Mesendoderm (in vitro differentiated cells): ENCODE results near the gene CDH2.
A peak's percentile ranks its signal among the peaks of the same experiment; 100 is the strongest.

Source experiments
- DNase-seq: peaks from one replicate; pipeline ENCODE4 v3.0.0; 2013
- H2AK5ac ChIP-seq: 2 replicates; pipeline ENCODE4 v1.6.1; 2013; ENCODE audit warnings: low read length, inconsistent platforms
- H2BK120ac ChIP-seq: 2 replicates; pipeline ENCODE4 v1.6.1; 2013; ENCODE audit warnings: low read depth, mild to moderate bottlenecking, low read length, moderate library complexity, mixed read lengths
- H2BK15ac ChIP-seq: replicated peaks from 2 replicates; pipeline ENCODE4 v1.6.1; 2013; ENCODE audit warnings: low read depth, mild to moderate bottlenecking, moderate library complexity
- H2BK5ac ChIP-seq: 2 replicates; pipeline ENCODE4 v1.6.1; 2013; ENCODE audit warnings: low read length, inconsistent platforms
- H3K18ac ChIP-seq: 2 replicates; pipeline ENCODE4 v1.6.1; 2013; ENCODE audit warnings: mild to moderate bottlenecking, low read length, mixed read lengths
- H3K23ac ChIP-seq: one replicate; pipeline ENCODE4 v1.6.1; 2013; ENCODE audit warnings: low read length
- H3K27ac ChIP-seq: 2 replicates; pipeline ENCODE4 v1.5.1; 2013; ENCODE audit warnings: low read depth, mild to moderate bottlenecking, inconsistent platforms, low read length, moderate library complexity
- H3K27me3 ChIP-seq: 2 replicates; pipeline ENCODE4 v1.6.1; 2013; ENCODE audit warnings: low read length, control low read depth, mild to moderate bottlenecking, inconsistent platforms; ENCODE audit not compliant: insufficient read depth, poor library complexity
- H3K36me3 ChIP-seq: 2 replicates; pipeline ENCODE4 v1.6.1; 2013; ENCODE audit warnings: low read length, inconsistent platforms; ENCODE audit not compliant: control insufficient read depth, insufficient read depth
- H3K4ac ChIP-seq: one replicate; pipeline ENCODE4 v1.6.1; 2013; ENCODE audit warnings: low read depth, mild to moderate bottlenecking, low read length, moderate library complexity
- H3K4me1 ChIP-seq: 2 replicates; pipeline ENCODE4 v1.6.1; 2013; ENCODE audit warnings: low read depth, low read length, inconsistent platforms; ENCODE audit not compliant: control insufficient read depth
- H3K4me2 ChIP-seq: 2 replicates; pipeline ENCODE4 v1.6.1; 2013; ENCODE audit warnings: low read length
- H3K4me3 ChIP-seq: 2 replicates; pipeline ENCODE4 v1.5.1; 2013; ENCODE audit warnings: mild to moderate bottlenecking, low read length
- H3K56ac ChIP-seq: one replicate; pipeline ENCODE4 v1.6.1; 2013; ENCODE audit warnings: low read length
- H3K79me1 ChIP-seq: 2 replicates; pipeline ENCODE4 v1.6.1; 2013; ENCODE audit warnings: low read length, inconsistent platforms
- H3K79me2 ChIP-seq: 2 replicates; pipeline ENCODE4 v1.6.1; 2013; ENCODE audit warnings: mild to moderate bottlenecking, low read length; ENCODE audit not compliant: control insufficient read depth, insufficient read depth
- H3K9ac ChIP-seq: 2 replicates; pipeline ENCODE4 v1.6.1; 2013; ENCODE audit warnings: low read length, inconsistent platforms
- H4K5ac ChIP-seq: one replicate; pipeline ENCODE4 v1.6.1; 2013; ENCODE audit warnings: low read length
- H4K8ac ChIP-seq: one replicate; pipeline ENCODE4 v1.6.1; 2013; ENCODE audit warnings: low read depth, mild to moderate bottlenecking, control low read depth, low read length, moderate library complexity
- WGBS: extraction: QIAGEN DNeasy Blood & Tissue Kit; methylation state at CpG from one replicate; pipeline ENCODE4 v1.1.7; 2013; ENCODE audit warnings: low lambda C conversion rate, missing lambda C conversion rate; ENCODE audit not compliant: insufficient coverage; ENCODE audit errors: extremely low coverage; 5-methylcytosine and 5-hydroxymethylcytosine counted together

The CDH2 gene

DNA sequence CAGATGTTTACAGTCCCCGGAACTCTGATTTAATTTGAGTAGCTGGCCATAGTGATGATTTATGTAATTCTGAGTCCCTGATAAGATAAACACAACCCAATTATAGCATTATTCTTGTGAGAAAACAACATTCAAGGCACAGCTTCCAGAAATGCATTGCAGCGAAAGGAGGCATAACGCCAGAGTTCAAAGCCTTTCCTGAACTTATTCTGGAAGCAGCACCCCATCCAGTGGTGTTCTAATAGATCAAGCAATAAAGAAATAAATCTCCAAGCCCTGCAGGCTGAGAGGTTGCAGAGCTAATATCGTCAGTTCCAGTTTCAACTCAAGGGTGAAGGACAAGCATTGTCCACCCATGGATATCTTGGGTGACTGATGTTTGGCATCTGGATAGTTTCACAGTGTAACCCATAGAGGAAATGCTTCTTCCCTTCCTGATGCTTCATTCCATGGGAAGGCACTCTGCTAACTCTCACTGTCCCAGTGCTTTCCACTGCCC, 18.8 kb downstream of the CDH2 start:
- no peak overlapping the region for H3K4me3 ChIP-seq
- peaks cover 38% of the 10 kb centered on the region for H3K4me1 ChIP-seq

DNA sequence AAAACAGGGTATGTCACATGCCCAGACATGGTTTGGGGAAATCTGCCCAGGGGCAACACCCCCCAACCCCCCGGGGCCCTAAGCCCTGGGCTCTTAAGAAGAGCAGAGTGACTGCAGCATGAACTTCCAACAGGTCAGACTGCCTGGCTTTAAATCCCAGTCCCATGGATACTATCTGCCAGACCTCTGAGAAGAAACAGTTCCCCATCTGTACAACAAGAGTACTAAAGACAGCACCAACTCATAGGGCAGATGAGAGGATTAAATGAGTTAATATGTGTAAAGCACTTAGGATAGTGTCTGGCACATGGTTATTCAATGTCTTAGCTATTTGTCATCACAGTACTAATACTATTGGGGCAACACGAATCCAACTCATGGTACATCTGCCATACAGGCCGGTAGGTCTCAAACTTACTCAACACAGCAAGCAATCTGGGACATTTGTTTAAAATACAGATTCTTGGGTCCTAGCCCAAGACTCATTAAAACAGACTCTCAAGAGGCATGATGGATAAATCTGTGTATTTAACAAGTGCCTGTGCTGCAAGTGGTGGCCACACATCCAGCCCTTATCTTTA, 23.4 kb downstream of the CDH2 start:
- no peak overlapping the region for H3K23ac ChIP-seq
- H2BK5ac ChIP-seq, result no peak overlapping the region
- no peak overlapping the region for H3K4me3 ChIP-seq
- H3K4me1 ChIP-seq, result peaks cover 36% of the 10 kb centered on the region
- H3K4me2 ChIP-seq, result no peak overlapping the region
- H2BK15ac ChIP-seq, result no peak overlapping the region
- H2AK5ac ChIP-seq, result no peak overlapping the region
- no peak overlapping the region for H3K4ac ChIP-seq
- H3K56ac ChIP-seq, result no peak overlapping the region
- H3K27me3 ChIP-seq, result no peaks in the 10 kb centered on the region
- H3K18ac ChIP-seq, result no peak overlapping the region
- H3K79me1 ChIP-seq, result peaks cover 35% of the 10 kb centered on the region
- no CpG with 5 or more reads among the region's 3 CpGs for WGBS
- H4K8ac ChIP-seq, result no peak overlapping the region
- no peaks in the 10 kb centered on the region for H3K36me3 ChIP-seq
- H2BK120ac ChIP-seq, result no peak overlapping the region
- no peak overlapping the region for H3K27ac ChIP-seq
- H4K5ac ChIP-seq, result no peak overlapping the region
- DNase-seq, result no peak
- H3K9ac ChIP-seq, result no peak overlapping the region
- H3K79me2 ChIP-seq, result peaks cover 66% of the 10 kb centered on the region

More for the DNA sequence above, 18.8 kb downstream of the CDH2 start:
- H3K4ac ChIP-seq, result no peak overlapping the region
- H3K18ac ChIP-seq, result no peak overlapping the region
- WGBS, result no CpG with 5 or more reads among the region's 4 CpGs
- no peak overlapping the region for H3K23ac ChIP-seq
- H3K79me2 ChIP-seq, result peaks cover 80% of the 10 kb centered on the region
- no peak overlapping the region for H4K5ac ChIP-seq
- H2BK15ac ChIP-seq, result no peak overlapping the region
- no peak overlapping the region for H3K56ac ChIP-seq
- no peak overlapping the region for H3K27ac ChIP-seq
- no peaks in the 10 kb centered on the region for H3K36me3 ChIP-seq
- DNase-seq, result no peak
- H3K27me3 ChIP-seq, result no peaks in the 10 kb centered on the region
- H3K79me1 ChIP-seq, result peaks cover 49% of the 10 kb centered on the region
- H4K8ac ChIP-seq, result no peak overlapping the region
- no peak overlapping the region for H2BK5ac ChIP-seq
- H3K4me2 ChIP-seq, result no peak overlapping the region
- no peak overlapping the region for H2BK120ac ChIP-seq
- H3K9ac ChIP-seq, result no peak overlapping the region
- H2AK5ac ChIP-seq, result no peak overlapping the region

DNA sequence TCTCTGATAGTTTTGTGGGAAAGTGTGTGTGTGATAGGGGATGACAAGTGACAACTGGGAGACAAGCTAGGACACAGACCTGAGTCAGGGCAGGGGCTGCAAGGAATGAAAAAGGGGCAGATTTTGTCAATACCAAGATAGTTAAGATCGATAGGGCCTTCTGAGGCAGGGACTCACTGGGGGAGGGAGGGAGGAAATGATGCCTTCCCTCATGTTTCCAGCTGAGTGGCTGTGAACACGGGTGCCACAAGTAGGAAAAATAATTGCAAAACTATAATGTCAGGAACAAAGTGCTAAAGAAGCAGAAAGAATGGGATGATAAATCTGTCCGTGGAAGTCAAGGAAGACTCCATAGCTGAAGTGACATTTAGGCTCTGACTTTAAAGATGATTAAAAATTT, 24.2 kb downstream of the CDH2 start:
- no peak overlapping the region for H3K4me3 ChIP-seq
- no peak overlapping the region for H2AK5ac ChIP-seq
- H3K23ac ChIP-seq, result no peak overlapping the region
- no peaks in the 10 kb centered on the region for H3K36me3 ChIP-seq
- peak overlapping the region; percentile 35 for H3K56ac ChIP-seq
- no peak overlapping the region for H3K4ac ChIP-seq
- DNase-seq, result no peak
- no peak overlapping the region for H4K5ac ChIP-seq
- no CpG with 5 or more reads among the region's 3 CpGs for WGBS
- no peaks in the 10 kb centered on the region for H3K27me3 ChIP-seq
- H2BK5ac ChIP-seq, result no peak overlapping the region
- no peak overlapping the region for H3K18ac ChIP-seq
- peaks cover 34% of the 10 kb centered on the region for H3K79me1 ChIP-seq
- peak overlapping the region; percentile 35 for H3K27ac ChIP-seq
- no peak overlapping the region for H3K9ac ChIP-seq
- peaks cover 37% of the 10 kb centered on the region for H3K4me1 ChIP-seq
- no peak overlapping the region for H2BK120ac ChIP-seq
- no peak overlapping the region for H2BK15ac ChIP-seq
- no peak overlapping the region for H3K4me2 ChIP-seq
- no peak overlapping the region for H4K8ac ChIP-seq
- peaks cover 64% of the 10 kb centered on the region for H3K79me2 ChIP-seq

DNA sequence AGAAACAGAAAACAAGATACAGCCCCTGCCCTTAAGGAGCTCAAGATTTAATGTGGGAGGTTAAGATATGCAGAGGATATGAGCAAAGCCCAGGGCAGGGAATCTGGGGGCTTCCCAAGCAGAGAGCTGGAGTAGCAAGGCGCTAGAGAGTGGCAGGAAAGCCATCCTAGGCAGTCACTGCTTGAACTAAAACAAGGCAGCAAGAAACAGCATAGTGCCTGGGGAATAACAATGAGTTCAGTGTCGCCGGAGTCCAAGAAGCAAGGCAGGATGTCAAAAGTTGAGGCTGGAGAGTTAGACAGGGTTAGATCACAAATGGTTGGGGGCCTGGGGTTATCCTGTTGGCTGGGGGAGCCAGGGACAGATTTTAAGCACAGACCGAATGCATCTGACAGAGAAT, 24.6 kb downstream of the CDH2 start:
- no peak overlapping the region for H3K4me3 ChIP-seq
- H3K79me2 ChIP-seq, result peaks cover 64% of the 10 kb centered on the region
- no peak overlapping the region for H3K18ac ChIP-seq
- no peak overlapping the region for H2BK15ac ChIP-seq
- no peak overlapping the region for H2AK5ac ChIP-seq
- H3K4me2 ChIP-seq, result no peak overlapping the region
- no peaks in the 10 kb centered on the region for H3K27me3 ChIP-seq
- DNase-seq, result peak; percentile 60
- H3K4ac ChIP-seq, result no peak overlapping the region
- no peak overlapping the region for H2BK120ac ChIP-seq
- no CpG with 5 or more reads among the region's 4 CpGs for WGBS
- H3K36me3 ChIP-seq, result no peaks in the 10 kb centered on the region
- no peak overlapping the region for H4K5ac ChIP-seq
- peaks cover 32% of the 10 kb centered on the region for H3K79me1 ChIP-seq
- peak overlapping the region; percentile 35 for H3K27ac ChIP-seq
- H2BK5ac ChIP-seq, result no peak overlapping the region
- peaks cover 37% of the 10 kb centered on the region for H3K4me1 ChIP-seq
- no peak overlapping the region for H3K9ac ChIP-seq
- no peak overlapping the region for H4K8ac ChIP-seq
- peak overlapping the region; percentile 35 for H3K56ac ChIP-seq
- H3K23ac ChIP-seq, result no peak overlapping the region

DNA sequence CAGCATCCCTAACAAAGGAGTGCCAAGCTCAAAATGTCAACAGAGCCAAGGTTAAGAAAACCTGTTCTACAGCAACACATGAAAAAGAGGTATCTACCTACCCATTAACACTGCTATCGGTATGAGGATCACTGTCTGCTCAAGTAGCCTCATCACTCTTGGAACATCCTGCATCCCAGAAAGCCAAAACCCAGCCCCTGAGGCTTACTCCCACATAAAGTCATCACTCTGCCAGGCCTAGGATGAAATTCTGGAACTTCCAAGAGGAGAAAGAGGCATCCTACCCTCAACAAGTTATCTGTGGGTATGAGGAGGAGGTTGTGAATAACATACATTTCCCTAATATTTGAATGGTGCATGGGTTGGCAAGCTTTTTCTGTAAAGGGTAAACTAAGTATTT, 25.5 kb downstream of the CDH2 start:
- H3K27ac ChIP-seq, result peak overlapping the region; percentile 35
- DNase-seq, result no peak
- no peak overlapping the region for H2AK5ac ChIP-seq
- H3K27me3 ChIP-seq, result no peaks in the 10 kb centered on the region
- peaks cover 56% of the 10 kb centered on the region for H3K79me2 ChIP-seq
- no peak overlapping the region for H2BK120ac ChIP-seq
- H4K8ac ChIP-seq, result no peak overlapping the region
- H3K79me1 ChIP-seq, result peaks cover 29% of the 10 kb centered on the region
- H3K56ac ChIP-seq, result peak overlapping the region; percentile 18
- H2BK15ac ChIP-seq, result no peak overlapping the region
- peaks cover 37% of the 10 kb centered on the region for H3K4me1 ChIP-seq
- H3K4ac ChIP-seq, result no peak overlapping the region
- WGBS, result no CpG with 5 or more reads among the region's 1 CpG
- H3K9ac ChIP-seq, result no peak overlapping the region
- H4K5ac ChIP-seq, result no peak overlapping the region
- no peaks in the 10 kb centered on the region for H3K36me3 ChIP-seq
- no peak overlapping the region for H3K4me2 ChIP-seq
- no peak overlapping the region for H2BK5ac ChIP-seq
- H3K4me3 ChIP-seq, result no peak overlapping the region
- H3K18ac ChIP-seq, result no peak overlapping the region
- no peak overlapping the region for H3K23ac ChIP-seq

DNA sequence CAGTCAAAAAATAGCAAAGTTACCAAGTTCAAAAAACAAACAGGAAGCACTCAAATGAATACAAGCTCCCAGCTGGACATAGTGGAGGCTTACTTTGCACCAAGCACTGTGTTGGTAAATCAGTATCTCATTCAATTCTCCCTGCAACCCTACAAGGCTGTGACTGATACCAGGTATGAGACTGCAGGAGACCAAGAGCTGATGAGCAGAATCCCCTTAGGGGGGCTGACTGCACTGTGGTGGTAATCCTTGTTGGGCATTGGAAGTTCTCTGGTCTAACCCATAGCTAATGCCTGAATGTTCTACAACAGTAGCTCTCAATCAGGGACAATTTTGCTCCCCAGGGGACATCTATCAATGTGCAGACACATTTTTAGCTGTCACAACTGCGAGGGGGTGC, 26.0 kb downstream of the CDH2 start:
- Histone ChIP-seq H3K23ac (no peak overlapping the region), H3K27me3 (no peaks in the 10 kb centered on the region), H3K4me3 (no peak overlapping the region), H3K18ac (no peak overlapping the region), H2BK5ac (no peak overlapping the region), H3K4ac (no peak overlapping the region), H2BK15ac (no peak overlapping the region), H4K8ac (no peak overlapping the region), H2BK120ac (no peak overlapping the region), H4K5ac (no peak overlapping the region), H3K79me2 (peaks cover 53% of the 10 kb centered on the region), H3K4me1 (peaks cover 37% of the 10 kb centered on the region), H3K36me3 (no peaks in the 10 kb centered on the region), H3K27ac (no peak overlapping the region), H3K79me1 (peaks cover 26% of the 10 kb centered on the region), H3K4me2 (no peak overlapping the region), H3K9ac (no peak overlapping the region), H3K56ac (peak overlapping the region; percentile 18), H2AK5ac (no peak overlapping the region)
- DNase-seq, result peak; percentile 55
- WGBS, result no CpG with 5 or more reads among the region's 1 CpG
